HepG2 (cell line): ENCODE results near the gene TMCO2. TPM values are rescaled to one million over a fixed set of nuclear protein-coding genes. Genes with fewer than 3 reads are reported as not detected.

Source experiments
- ATAC-seq: fragments of 200-7000 bp; cut with Tn5 transposase; 3 replicates; pipeline ENCODE4 v1.9.1; 2020; ENCODE audit warnings: mild to moderate bottlenecking, moderate library complexity
- BruUV-seq: library from RNA; stranded (reverse); fragments of 400-500 nt; replicated peaks from 2 replicates; lab custom pipeline; 2021; lab: Mats Ljungman, UMichigan
- CTCF ChIA-PET: fragments of 300-600 bp; formaldehyde crosslinking; extraction: SDS; loops from one replicate; lab custom pipeline; 2021; ENCODE audit warnings: low total read pairs, inconsistent platforms, low intra/inter-chr PET ratio; lab: Yijun Ruan, JAX
- POLR2A ChIA-PET: fragments of 350-600 bp; sonication (Branson Sonifier 250); formaldehyde crosslinking; loops from one replicate; lab custom pipeline; 2020; ENCODE audit warnings: antibody characterized with exemption, inconsistent platforms; lab: Yijun Ruan, JAX
- DNase-seq: peaks from one replicate; pipeline ENCODE4 v3.0.0-alpha.2; 2015; ENCODE audit warnings: low spot score
- FAIRE-seq: peaks from 3 replicates; lab custom pipeline; 2011; peaks lifted over from hg19 to GRCh38; lab: Jason Lieb, UNC
- H2AFZ ChIP-seq: one replicate; pipeline ENCODE4 v1.6.1; 2011; ENCODE audit warnings: low read length, inconsistent platforms
- H3K27ac ChIP-seq: fragments of 300-600 bp; 3 replicates; pipeline ENCODE4 v1.8.0; 2011; ENCODE audit warnings: mixed run types, mild to moderate bottlenecking, mixed read lengths, low read length, inconsistent platforms; ENCODE audit not compliant: insufficient read depth; ENCODE audit errors: extremely low read length
- H3K27me3 ChIP-seq, 2 experiments: fragments of 200-600 bp in 1 of 2; 2 replicates in 1 of 2; 3 replicates in 1 of 2; pipeline versions ENCODE4 v1.6.0 to v1.8.0; 2011; ENCODE audit warnings: low read length in 2 of 2, mild to moderate bottlenecking in 2 of 2, moderate library complexity in 2 of 2, inconsistent platforms in 1 of 2; ENCODE audit not compliant: insufficient read depth in 2 of 2, control insufficient read depth in 1 of 2
- H3K36me3 ChIP-seq, 2 experiments: fragments of 200-600 bp in 1 of 2; replicated peaks in 1 of 2; 2 replicates in 1 of 2; 3 replicates in 1 of 2; pipeline versions ENCODE4 v1.5.1 to v1.8.0; 2011; ENCODE audit warnings: low read length in 2 of 2, inconsistent platforms in 1 of 2; ENCODE audit not compliant: insufficient read depth in 2 of 2, control insufficient read depth in 1 of 2
- H3K4me1 ChIP-seq: 2 replicates; pipeline ENCODE4 v1.5.1; 2012; ENCODE audit warnings: low read length, inconsistent platforms; ENCODE audit not compliant: insufficient read depth
- H3K4me2 ChIP-seq: 2 replicates; pipeline ENCODE4 v1.6.0; 2011; ENCODE audit warnings: low read depth, low read length, inconsistent platforms
- H3K4me3 ChIP-seq, 3 experiments: fragments of 200-600 bp in 1 of 3; sonication (generic), shearing (Covaris generic) in 1 of 3; replicated peaks in 1 of 3; 2 replicates each; pipeline ENCODE4 v1.5.1; 2011 to 2016; ENCODE audit warnings: low read length in 3 of 3, inconsistent platforms in 2 of 3, low read depth in 2 of 3, mild to moderate bottlenecking in 2 of 3, control low read depth in 1 of 3, mixed read lengths in 1 of 3; ENCODE audit not compliant: insufficient read depth in 1 of 3
- H3K79me2 ChIP-seq: one replicate; pipeline ENCODE4 v1.6.1; 2011; ENCODE audit warnings: low read length, inconsistent platforms; ENCODE audit not compliant: insufficient read depth
- H3K9ac ChIP-seq: 2 replicates; pipeline ENCODE4 v1.6.0; 2011; ENCODE audit warnings: mild to moderate bottlenecking, low read depth, low read length, inconsistent platforms; ENCODE audit not compliant: insufficient read depth
- H3K9me3 ChIP-seq: 2 replicates; pipeline ENCODE4 v1.5.1; 2012; ENCODE audit warnings: mild to moderate bottlenecking, low read length
- H4K20me1 ChIP-seq: 2 replicates; pipeline ENCODE4 v1.6.0; 2011; ENCODE audit warnings: inconsistent platforms, mild to moderate bottlenecking, low read length, moderate library complexity; ENCODE audit not compliant: insufficient read depth
- MEIS2 ChIP-seq: sonication (generic); formaldehyde crosslinking; IDR thresholded peaks from 2 replicates; pipeline ENCODE4 v1.9.0; 2021; ENCODE audit warnings: mild to moderate bottlenecking, missing genetic modification reagents
- NBN ChIP-seq: fragments of 450-650 bp; conservative IDR thresholded peaks from 2 replicates; pipeline ENCODE4 v1.6.1; 2017
- RAD51 ChIP-seq: fragments of 450-650 bp; IDR thresholded peaks from 2 replicates; pipeline ENCODE4 v1.6.1; 2016; ENCODE audit warnings: borderline replicate concordance
- ZNF552 ChIP-seq: sonication (generic); formaldehyde crosslinking; IDR thresholded peaks from 2 replicates; pipeline ENCODE4 v1.9.0; 2022; ENCODE audit warnings: missing genetic modification reagents, mild to moderate bottlenecking, borderline replicate concordance
- WGBS: methylation state at CpG from one replicate; pipeline ENCODE4 v1.1.6; 2017; ENCODE audit warnings: low lambda C conversion rate; 5-methylcytosine and 5-hydroxymethylcytosine counted together
- in situ Hi-C: cut with HindIII; loops from 2 replicates; pipeline ENCODE4 v1.10.0; 2017; ENCODE audit warnings: low pct_unique_long_range_greater_than_20kb; ENCODE audit not compliant: extremely low pct_ligation_motif_present
- intact Hi-C: fragments of 100-400 bp; cut with micrococcal nuclease; formaldehyde crosslinking; loops from one replicate; pipeline ENCODE4 v1.10.0; 2022; ENCODE audit not compliant: unreplicated experiment
- polyA plus RNA-seq, 8 experiments: library from polyadenylated mRNA; depleted of rRNA in 3 of 8; stranded (reverse) in 7 of 8; unstranded in 1 of 8; fragments of >200 nt; fragmentation: Illumina TruSeq in 4 of 8; extraction: Trizol in 4 of 8; gene quantifications; 2 replicates each; pipeline versions ENCODE4 v1.2.1 to v1.2.3, GENCODE V29; 2011 to 2016; ENCODE audit warnings: low read depth in 4 of 8, missing spikeins in 1 of 8, mixed read lengths in 1 of 8; ENCODE audit not compliant: insufficient read depth in 1 of 8
- total RNA-seq, 5 experiments: library from RNA; depleted of rRNA; stranded (reverse); fragments of >200 nt; fragmentation: Illumina TruSeq; extraction: Trizol; gene quantifications; 2 replicates each; pipeline ENCODE4 v1.2.3, GENCODE V29; 2016; ENCODE audit warnings: low read depth in 1 of 5
- TF ChIP-seq, protein P1 (sequence below): IDR thresholded peaks from 2 replicates; pipeline ENCODE4 v1.6.1; 2016; ENCODE audit warnings: control low read depth
- TF ChIP-seq, protein P2 (sequence below): sonication (generic); formaldehyde crosslinking; IDR thresholded peaks from 2 replicates; pipeline ENCODE4 v1.4.0; 2020; ENCODE audit warnings: missing genetic modification reagents, mild to moderate bottlenecking, borderline replicate concordance
- TF ChIP-seq, protein P3 (sequence below): sonication (generic); formaldehyde crosslinking; IDR thresholded peaks from 2 replicates; pipeline ENCODE4 v1.5.1; 2020; ENCODE audit warnings: mild to moderate bottlenecking, missing genetic modification reagents, borderline replicate concordance
- TF ChIP-seq, protein P4 (sequence below): sonication (generic); formaldehyde crosslinking; IDR thresholded peaks from 2 replicates; pipeline ENCODE4 v1.9.0; 2021; ENCODE audit warnings: missing genetic modification reagents, mild to moderate bottlenecking, borderline replicate concordance
- TF ChIP-seq, protein P5 (sequence below): sonication (generic); formaldehyde crosslinking; IDR thresholded peaks from 2 replicates; pipeline ENCODE4 v1.5.0; 2020; ENCODE audit warnings: missing genetic modification reagents, mild to moderate bottlenecking, borderline replicate concordance
- TF ChIP-seq, protein P6 (sequence below): IDR thresholded peaks from 2 replicates; pipeline ENCODE4 v1.6.1; 2016; ENCODE audit warnings: low read depth

TMCO2 gene
- total and polyA plus RNA-seq, 2 of the 13 experiments (the other 11 are each of a cell fraction or from before 2014, with no cell fraction given) = not detected

DNA sequence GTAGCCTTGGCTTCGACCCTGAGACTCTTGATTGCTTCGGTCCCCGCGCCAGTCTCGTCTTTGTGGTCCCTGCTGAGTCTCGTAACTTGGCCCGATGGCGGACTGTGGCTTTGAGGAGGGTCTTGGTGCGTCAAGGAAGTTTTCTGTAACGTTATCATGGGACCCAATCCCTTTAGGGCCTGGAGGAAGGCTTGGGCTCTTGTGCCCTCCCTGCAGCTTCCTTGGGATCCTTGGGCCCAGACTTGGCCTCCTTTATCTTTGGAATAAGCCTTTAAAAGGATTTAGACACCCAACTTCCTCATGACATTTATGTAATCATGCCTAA is 10.7 kb downstream of the TMCO2 start:
- no peak for FAIRE-seq
- CTCF ChIA-PET = no interaction called here
- BruUV-seq = TSS peak; percentile 81
- TF ChIP-seq, protein P1, sequence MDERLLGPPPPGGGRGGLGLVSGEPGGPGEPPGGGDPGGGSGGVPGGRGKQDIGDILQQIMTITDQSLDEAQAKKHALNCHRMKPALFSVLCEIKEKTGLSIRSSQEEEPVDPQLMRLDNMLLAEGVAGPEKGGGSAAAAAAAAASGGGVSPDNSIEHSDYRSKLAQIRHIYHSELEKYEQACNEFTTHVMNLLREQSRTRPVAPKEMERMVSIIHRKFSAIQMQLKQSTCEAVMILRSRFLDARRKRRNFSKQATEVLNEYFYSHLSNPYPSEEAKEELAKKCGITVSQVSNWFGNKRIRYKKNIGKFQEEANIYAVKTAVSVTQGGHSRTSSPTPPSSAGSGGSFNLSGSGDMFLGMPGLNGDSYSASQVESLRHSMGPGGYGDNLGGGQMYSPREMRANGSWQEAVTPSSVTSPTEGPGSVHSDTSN (CRISPR knock-in tag) = no peak
- no peak for TF ChIP-seq ZNF552 (CRISPR knock-in tag)
- TF ChIP-seq, protein P2, sequence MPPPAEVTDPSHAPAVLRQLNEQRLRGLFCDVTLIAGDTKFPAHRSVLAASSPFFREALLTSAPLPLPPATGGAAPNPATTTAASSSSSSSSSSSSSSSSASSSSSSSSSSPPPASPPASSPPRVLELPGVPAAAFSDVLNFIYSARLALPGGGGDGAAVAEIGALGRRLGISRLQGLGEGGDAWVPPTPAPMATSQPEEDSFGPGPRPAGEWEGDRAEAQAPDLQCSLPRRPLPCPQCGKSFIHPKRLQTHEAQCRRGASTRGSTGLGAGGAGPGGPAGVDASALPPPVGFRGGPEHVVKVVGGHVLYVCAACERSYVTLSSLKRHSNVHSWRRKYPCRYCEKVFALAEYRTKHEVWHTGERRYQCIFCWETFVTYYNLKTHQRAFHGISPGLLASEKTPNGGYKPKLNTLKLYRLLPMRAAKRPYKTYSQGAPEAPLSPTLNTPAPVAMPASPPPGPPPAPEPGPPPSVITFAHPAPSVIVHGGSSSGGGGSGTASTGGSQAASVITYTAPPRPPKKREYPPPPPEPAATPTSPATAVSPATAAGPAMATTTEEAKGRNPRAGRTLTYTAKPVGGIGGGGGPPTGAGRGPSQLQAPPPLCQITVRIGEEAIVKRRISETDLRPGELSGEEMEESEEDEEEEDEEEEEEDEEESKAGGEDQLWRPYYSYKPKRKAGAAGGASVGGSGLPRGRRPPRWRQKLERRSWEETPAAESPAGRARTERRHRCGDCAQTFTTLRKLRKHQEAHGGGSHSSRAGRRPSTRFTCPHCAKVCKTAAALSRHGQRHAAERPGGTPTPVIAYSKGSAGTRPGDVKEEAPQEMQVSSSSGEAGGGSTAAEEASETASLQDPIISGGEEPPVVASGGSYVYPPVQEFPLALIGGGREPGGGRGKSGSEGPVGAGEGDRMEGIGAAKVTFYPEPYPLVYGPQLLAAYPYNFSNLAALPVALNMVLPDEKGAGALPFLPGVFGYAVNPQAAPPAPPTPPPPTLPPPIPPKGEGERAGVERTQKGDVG (CRISPR knock-in tag) = no peak
- TF ChIP-seq, protein P3, sequence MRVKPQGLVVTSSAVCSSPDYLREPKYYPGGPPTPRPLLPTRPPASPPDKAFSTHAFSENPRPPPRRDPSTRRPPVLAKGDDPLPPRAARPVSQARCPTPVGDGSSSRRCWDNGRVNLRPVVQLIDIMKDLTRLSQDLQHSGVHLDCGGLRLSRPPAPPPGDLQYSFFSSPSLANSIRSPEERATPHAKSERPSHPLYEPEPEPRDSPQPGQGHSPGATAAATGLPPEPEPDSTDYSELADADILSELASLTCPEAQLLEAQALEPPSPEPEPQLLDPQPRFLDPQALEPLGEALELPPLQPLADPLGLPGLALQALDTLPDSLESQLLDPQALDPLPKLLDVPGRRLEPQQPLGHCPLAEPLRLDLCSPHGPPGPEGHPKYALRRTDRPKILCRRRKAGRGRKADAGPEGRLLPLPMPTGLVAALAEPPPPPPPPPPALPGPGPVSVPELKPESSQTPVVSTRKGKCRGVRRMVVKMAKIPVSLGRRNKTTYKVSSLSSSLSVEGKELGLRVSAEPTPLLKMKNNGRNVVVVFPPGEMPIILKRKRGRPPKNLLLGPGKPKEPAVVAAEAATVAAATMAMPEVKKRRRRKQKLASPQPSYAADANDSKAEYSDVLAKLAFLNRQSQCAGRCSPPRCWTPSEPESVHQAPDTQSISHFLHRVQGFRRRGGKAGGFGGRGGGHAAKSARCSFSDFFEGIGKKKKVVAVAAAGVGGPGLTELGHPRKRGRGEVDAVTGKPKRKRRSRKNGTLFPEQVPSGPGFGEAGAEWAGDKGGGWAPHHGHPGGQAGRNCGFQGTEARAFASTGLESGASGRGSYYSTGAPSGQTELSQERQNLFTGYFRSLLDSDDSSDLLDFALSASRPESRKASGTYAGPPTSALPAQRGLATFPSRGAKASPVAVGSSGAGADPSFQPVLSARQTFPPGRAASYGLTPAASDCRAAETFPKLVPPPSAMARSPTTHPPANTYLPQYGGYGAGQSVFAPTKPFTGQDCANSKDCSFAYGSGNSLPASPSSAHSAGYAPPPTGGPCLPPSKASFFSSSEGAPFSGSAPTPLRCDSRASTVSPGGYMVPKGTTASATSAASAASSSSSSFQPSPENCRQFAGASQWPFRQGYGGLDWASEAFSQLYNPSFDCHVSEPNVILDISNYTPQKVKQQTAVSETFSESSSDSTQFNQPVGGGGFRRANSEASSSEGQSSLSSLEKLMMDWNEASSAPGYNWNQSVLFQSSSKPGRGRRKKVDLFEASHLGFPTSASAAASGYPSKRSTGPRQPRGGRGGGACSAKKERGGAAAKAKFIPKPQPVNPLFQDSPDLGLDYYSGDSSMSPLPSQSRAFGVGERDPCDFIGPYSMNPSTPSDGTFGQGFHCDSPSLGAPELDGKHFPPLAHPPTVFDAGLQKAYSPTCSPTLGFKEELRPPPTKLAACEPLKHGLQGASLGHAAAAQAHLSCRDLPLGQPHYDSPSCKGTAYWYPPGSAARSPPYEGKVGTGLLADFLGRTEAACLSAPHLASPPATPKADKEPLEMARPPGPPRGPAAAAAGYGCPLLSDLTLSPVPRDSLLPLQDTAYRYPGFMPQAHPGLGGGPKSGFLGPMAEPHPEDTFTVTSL = 0 out of 2 replicates have a peak, but pooled peaks have one; percentile 4
- no peak for TF ChIP-seq RAD51
- no peak for TF ChIP-seq NBN
- TF ChIP-seq, protein P4, sequence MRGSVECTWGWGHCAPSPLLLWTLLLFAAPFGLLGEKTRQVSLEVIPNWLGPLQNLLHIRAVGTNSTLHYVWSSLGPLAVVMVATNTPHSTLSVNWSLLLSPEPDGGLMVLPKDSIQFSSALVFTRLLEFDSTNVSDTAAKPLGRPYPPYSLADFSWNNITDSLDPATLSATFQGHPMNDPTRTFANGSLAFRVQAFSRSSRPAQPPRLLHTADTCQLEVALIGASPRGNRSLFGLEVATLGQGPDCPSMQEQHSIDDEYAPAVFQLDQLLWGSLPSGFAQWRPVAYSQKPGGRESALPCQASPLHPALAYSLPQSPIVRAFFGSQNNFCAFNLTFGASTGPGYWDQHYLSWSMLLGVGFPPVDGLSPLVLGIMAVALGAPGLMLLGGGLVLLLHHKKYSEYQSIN (CRISPR knock-in tag) = no peak
- TF ChIP-seq, protein P5, sequence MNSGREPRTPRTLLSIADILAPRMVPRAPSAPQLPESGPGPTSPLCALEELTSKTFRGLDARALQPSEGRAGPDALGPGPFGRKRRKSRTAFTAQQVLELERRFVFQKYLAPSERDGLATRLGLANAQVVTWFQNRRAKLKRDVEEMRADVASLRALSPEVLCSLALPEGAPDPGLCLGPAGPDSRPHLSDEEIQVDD = peak; percentile 16; the same call in 1 of the 2 replicates
- TF ChIP-seq, protein P6, sequence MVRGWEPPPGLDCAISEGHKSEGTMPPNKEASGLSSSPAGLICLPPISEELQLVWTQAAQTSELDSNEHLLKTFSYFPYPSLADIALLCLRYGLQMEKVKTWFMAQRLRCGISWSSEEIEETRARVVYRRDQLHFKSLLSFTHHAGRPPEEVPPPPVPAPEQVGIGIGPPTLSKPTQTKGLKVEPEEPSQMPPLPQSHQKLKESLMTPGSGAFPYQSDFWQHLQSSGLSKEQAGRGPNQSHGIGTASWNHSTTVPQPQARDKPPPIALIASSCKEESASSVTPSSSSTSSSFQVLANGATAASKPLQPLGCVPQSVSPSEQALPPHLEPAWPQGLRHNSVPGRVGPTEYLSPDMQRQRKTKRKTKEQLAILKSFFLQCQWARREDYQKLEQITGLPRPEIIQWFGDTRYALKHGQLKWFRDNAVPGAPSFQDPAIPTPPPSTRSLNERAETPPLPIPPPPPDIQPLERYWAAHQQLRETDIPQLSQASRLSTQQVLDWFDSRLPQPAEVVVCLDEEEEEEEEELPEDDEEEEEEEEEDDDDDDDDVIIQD (CRISPR knock-in tag) = no peak
- no peak for TF ChIP-seq MEIS2 (CRISPR knock-in tag)

More for the DNA sequence above, 10.7 kb downstream of the TMCO2 start:
- Histone ChIP-seq H3K36me3 (peaks cover 3 to 21% of the 10 kb centered on the region in 2 experiments; a peak in 4 of 5 replicates), H3K79me2 (peaks cover 41% of the 10 kb centered on the region), H4K20me1 (no peaks in the 10 kb centered on the region), H3K4me3 (peak overlapping the region; percentile 92 to 99 (median 97)), H3K4me2 (peak overlapping the region; percentile 79), H3K9ac (peak overlapping the region; percentile 91), H3K4me1 (peaks cover 17% of the 10 kb centered on the region), H3K27me3 (no peaks in the 10 kb centered on the region; a peak in 1 of 5 replicates), H3K9me3 (no peaks in the 10 kb centered on the region), H2AFZ (peak overlapping the region; percentile 38), H3K27ac (peak overlapping the region; percentile 73)
- DNase-seq (peak; percentile 3), ATAC-seq (no peak; the same call in 2 of the 3 replicates)
- 0% methylated on average over 5 of the region's 10 CpGs for WGBS
- intact Hi-C loops (loop anchor here (5.0 to 10.0 kb wide), 2 partner anchors 56 to 96 kb away; partner anchors contain the start of genes COL9A2 and RLF), in situ Hi-C loops (no loop called here)
- POLR2A ChIA-PET = interaction anchor here (0.7 to 1.6 kb wide), 7 partner anchors 9 to 218 kb away, joined by 3 to 13 read pairs (median 6); partner anchors contain the start of genes CAP1, COL9A2 and TMCO2
